Stimulated activated CD8-positive, alpha-beta memory T cell treated with anti-CD3 and anti-CD28 coated beads, Interleukin-2, amount 100 ng/mL, for 48 hours (primary cell): ENCODE data around the gene RFFL.

ENCODE experiments used
- DNase-seq, 2 donors: peaks; one replicate each; pipeline ENCODE4 v3.0.0-alpha.2; 2020; ENCODE audit warnings: low read depth in 2 of 2

Gene RFFL

DNA sequence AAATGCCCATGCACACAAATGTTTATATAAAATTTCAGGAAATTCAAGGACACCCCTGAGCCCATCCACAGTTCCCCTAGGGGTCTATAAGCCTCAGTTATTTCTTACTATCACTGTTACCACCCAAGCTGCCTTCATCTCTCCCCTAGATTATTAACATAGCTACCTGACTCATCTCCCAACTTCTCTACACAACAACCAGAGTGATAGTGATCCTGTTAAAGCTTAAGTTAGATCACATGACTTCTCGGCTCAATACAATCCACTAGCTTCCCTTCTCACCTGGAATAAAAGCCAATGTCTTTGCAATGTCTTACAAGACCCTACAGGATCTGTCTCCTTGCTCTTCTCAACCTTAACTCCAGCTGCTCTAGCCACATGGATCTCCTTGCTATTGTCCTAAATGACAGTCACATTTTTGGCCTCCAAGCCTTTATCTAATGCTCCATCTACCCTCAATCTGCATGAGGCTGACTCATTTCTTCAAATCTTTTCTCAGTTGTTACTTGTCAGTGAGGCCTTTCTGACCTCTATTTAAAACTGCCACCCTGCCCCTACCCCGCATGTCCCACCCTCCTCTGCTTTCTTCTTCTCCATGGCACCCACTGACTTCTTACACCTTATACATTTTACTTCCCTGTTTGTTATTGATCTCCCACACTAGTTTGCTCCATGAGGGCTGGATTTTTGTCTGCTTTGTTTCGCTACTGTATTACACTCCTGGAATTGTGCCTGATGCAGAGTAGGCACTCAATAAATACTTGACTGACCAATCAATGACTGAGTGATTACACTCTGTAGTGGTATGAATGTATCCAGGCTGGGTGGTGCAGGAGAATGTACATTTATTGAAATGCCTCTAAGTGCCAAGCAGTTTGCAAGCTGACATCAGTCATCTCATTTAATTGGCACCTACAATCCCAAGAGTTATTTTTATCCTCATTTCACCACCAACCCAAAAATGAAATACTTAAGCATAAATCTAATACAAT is 88.4 kb downstream of the RFFL start:
- DNase-seq, result no peak

DNA sequence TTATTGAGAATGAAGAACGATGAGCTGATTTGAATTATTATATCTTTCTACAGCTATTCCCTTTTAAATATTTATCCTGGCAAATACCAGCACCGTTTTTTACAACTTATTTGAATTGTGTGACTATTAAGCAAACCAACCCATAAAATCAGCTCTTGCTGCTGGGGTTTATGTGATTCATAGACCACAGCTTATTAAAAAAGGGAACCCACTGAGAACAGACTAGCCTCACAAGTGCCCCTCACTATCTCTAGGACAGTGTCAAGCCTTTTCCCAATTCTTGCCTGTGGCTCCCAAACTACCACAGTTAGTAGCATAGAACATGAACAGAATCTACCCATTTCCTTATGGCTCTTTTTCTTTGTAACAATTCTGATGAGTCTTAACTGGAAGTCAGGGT is 89.3 kb downstream of the RFFL start:
- DNase-seq, result no peak

DNA sequence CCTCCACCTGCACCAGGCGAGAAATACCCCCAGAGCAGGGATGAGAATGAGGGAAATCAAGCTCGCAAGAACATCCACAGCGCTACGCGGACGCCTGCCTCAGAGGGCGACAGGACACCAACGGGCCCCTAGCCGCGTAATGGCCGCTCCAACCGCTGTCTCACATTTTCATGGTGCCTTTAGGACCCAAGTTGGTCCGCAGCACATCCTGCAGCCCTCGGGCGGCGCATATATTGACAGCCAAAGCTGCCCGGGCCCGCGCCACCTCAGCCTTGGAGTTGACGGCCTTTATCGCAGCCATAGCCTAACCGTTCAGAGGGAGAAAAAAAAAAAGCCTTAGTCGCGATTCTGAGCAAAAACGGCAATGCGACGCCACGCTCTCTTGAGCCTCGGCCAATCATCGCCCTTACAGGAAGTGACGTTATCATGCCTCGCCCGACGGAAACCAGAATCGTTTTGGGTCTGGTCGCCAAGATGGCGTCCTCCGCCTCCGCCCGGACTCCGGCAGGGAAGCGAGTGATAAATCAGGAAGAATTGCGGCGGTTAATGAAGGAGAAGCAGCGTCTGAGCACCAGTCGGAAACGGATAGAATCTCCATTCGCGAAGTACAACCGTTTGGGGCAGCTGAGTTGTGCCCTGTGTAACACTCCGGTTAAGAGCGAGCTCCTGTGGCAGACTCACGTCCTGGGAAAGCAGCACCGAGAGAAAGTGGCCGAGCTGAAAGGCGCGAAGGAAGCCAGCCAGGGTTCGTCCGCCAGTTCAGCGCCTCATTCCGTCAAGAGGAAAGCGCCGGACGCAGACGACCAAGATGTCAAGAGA is 102.2 kb downstream of the RFFL start, which contains the start of the genes CCT6B and ZNF830:
CCT6B (minus strand) TSS at position 368 of the 819 bp plus-strand sequence; CDS start at position 301, 67 bp downstream.
ZNF830 (plus strand) TSS at position 448 of the 819 bp plus-strand sequence; CDS start at position 475, 27 bp downstream.
- peak; percentile 73 to 86 for DNase-seq

DNA sequence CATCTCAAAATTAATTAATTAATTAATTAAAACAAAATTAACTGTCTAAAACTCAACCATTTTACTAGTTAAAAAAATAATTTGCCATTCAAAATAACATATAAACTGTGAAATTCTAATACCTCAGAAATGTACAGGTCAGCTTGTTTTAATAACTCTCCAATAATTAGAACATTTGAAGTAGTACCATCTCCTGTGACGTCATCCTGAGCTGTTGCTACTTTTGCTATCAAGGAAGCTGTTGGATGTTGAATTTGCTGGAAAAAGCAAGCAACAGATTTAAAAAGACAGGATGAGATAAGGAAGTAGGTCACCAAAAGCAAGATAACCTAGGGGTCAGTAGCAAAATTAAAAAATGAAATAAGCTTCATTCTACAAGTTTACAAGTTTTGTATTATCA is 105.1 kb downstream of the RFFL start:
- no peak for DNase-seq
